Left forelimb (tissue), 1 donor: ENCODE data around the gene CTSF.
A peak's percentile ranks its signal among the peaks of the same experiment; 100 is the strongest.
"Not testable (repeated sequence)": the region's sequence is repeated elsewhere in the genome, so short reads cannot be mapped to it uniquely, and the experiment has no call there.

Experiments used
- DNase-seq: peaks from one replicate; pipeline ENCODE4 v3.0.0-alpha.2; 2018; ENCODE audit warnings: low spot score

CTSF gene

GRCh38 chr11:66559142-66559865, 9.1 kb downstream of the CTSF start:
- peak; percentile 63 for DNase-seq

DNA sequence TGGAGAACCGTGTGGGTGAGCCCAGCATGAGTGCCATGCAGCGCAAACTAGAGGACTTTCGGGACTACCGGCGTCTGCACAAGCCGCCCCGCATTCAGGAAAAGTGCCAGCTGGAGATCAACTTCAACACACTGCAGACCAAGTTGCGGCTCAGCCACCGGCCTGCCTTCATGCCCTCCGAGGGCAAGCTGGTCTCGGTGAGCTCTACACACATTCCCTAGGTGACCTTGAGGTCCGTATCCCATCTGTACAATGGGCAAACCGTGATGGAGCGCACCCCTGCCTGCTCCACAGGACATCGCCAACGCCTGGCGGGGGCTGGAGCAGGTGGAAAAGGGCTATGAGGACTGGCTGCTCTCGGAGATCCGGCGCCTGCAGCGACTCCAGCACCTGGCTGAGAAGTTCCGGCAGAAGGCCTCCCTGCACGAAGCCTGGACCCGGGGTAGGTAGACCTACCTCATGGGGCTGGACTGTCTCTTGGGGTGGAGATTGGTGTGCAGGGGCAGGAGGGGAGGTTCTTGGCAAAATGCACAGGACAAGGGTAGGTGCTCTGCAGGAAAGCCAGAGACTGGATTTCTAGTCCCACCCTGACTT, 10.6 kb downstream of the CTSF start:
- no peak for DNase-seq

DNA sequence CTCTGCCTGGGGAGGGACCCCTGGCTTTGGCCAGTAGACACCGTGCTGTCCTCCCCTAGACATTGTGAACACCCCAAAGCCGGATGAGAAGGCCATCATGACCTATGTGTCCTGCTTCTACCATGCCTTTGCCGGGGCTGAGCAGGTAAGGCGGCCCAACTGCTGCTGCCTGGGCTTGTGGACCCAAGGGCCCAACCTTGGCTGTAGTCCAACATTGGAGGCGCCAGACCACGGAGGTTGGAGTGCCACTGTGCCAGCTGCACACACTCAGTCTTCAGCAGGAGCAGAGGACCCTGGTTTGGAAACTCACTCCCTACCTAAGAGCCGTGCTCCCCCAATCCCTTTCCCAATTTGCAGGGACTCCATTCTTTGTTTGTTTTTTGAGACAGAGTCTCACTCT, 12.3 kb downstream of the CTSF start:
- DNase-seq, result no peak

DNA sequence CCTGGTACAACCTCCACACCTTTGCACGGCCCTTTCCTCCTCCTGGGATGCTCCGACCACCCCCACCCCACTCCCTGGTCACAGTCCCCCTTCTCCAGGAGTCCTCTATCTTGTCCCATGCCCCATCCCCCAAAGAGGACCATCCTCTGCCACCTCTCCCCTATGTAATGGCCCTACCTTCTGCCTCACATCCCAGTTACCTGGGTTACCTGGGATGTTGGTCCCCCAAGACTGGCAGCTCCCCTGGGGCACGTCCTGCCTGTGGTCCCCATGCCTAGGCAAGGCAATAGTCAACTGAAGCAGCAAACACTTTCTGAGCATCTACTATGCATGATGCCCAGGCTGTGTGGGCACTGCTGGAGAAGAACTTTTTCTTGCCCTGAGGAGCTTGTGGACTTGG, 13.0 kb downstream of the CTSF start:
- no peak for DNase-seq

DNA sequence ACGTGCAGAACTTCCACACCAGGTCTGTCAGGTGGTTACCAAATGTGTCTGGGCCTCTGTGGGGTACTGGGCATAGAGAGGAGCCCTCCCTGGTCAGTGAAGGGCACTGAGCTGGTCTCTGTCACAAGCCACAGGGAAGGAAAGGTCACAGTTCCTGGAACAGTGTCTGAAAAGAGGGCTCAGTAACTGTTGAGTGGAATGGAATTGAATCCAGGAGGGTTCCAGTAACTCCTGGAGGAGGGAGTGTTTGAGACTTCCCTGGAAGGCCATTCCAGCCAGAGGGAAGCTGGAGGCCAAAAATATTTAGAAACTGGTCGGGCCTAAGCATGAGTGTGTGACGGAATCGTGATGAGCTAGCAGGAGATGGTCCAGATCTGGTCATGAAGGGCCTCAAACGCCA, 13.8 kb downstream of the CTSF start:
- no peak for DNase-seq

GRCh38 chr11:66550887-66551286, 17.5 kb downstream of the CTSF start:
- DNase-seq, result no peak

DNA sequence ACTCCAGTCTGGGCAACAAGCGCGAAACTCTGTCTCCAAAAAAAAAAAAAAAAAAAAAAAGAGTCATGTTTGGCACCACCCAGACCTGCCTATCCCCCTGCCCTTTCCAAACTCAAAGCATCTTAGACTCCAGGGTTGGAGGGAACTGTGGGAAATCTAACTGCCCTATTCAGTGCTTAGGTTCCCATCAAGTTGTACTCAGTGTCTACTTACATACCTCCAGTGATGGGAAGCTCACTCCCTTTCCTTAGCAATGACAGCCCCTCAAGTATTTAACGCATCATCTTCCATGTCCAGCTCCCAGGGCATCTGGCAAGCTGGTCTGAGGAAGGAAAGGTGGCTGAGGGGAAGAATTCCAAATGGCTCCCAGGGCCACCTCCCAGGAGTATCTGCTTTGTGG, 18.7 kb downstream of the CTSF start:
- DNase-seq, result no peak

DNA sequence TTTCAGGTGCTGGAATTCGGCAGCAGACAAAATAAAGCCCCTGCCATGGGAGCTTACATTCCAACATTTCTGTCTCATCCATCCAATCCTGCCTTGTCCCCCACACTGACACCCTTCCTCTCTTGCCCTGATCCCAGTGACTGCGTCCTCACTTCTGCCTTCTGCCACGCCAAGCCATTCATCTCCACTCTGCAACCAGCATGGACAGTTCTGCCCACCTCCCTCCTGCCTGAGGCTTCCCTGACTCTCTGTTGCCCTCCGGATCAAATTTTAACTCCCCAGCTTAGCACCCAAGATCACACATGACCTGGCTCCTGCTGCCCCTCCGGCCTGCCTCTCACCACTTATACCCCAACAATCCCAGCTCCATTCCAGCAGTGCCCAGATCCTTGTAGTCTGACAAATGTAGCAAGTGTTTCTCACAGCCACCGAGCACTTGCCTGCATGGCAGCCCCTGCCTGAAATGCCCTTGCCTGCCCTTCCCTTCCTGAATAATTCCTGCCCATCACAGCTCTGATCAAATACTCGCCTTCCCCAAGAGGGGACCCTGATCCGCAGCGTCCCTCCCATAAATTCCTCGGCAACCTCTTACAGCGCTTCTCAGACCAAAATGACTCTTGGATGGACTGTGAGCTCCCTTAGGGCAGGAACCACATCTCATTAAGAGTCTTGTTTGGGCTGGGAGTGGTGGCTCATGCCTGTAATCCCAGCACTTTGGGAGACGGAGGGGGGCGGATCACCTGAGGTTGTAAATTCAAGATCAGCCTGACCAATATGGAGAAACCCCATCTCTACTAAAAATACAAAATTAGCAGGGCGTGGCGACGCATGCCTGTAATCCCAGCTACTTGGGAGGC, 19.4 kb downstream of the CTSF start:
- no peak for DNase-seq

DNA sequence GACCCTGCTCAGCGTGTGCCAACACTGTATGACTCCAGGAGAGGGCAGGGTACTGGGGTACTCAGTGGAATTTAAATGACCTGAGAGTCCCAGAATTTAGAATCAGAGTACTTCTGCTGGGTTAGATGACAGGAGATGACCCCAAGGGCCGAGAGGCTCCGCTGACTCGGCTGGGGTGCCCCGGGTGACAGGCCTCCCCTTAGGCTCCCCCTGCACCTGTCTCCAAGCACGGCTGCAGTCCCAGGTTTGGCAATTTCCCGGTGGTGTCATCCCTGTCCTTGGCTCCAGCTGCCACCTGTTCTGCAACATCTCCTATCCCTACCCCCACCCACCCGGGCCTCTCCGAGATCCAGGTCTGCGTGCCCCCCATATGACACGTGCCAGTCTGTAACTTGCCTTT, 20.4 kb downstream of the CTSF start:
- DNase-seq, result no peak

DNA sequence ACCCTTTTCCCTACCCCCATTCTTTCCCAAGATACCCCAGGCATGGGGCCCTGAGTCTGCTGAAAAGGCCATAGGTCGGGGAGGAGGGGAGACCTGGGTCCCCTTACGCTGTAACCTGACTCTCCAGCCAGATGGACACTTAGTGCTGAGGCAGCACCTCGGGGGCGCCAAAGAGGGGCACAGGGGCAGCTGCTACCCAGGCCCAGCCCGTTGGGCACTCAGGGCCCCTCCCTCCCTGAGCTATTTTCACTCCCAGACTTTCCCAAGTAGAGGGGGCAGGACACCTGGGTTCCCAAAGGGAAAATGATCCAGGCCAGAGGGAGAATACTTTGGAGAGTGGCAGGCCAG, 20.8 kb downstream of the CTSF start:
- DNase-seq, result no peak

DNA sequence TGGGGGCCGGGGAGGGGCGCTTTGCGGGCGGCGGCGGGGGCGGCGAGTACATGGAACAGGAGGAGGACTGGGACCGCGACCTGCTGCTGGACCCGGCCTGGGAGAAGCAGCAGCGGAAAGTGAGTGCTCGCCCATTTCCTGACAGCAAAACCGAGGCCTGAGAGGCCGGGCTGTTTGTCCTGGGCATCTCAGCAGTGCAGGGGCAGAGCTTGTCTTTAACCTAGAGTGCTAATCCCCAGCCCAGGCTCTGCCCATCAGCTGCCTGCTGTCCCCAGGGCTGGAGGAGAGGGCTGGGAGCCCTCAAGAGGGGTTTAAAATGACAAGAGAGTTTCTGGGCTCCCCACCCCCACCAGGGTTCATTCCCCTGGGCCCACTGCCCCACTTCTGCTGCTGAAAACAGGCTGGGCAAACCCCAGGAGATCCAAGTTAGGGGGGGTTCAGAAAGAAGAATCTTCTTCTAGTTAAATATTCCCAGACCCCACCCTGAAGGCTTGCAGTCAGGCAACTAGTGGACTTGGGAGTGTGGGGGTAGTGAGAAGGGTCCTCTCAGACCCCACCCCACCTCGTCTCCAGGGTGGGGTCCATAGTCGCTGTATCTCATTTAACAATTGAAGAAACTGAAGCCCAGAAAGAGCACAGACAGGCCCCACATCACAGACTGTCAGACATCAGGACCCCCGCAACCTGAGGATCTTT, 21.3 kb downstream of the CTSF start:
- no peak for DNase-seq

GRCh38 chr11:66546368-66546965, 21.9 kb downstream of the CTSF start, which contains the start of gene ACTN3:
Gene ACTN3, plus strand, starts transcription at chr11:66546903. Its CDS starts 35 bp downstream, at chr11:66546938.
- DNase-seq, result no peak

DNA sequence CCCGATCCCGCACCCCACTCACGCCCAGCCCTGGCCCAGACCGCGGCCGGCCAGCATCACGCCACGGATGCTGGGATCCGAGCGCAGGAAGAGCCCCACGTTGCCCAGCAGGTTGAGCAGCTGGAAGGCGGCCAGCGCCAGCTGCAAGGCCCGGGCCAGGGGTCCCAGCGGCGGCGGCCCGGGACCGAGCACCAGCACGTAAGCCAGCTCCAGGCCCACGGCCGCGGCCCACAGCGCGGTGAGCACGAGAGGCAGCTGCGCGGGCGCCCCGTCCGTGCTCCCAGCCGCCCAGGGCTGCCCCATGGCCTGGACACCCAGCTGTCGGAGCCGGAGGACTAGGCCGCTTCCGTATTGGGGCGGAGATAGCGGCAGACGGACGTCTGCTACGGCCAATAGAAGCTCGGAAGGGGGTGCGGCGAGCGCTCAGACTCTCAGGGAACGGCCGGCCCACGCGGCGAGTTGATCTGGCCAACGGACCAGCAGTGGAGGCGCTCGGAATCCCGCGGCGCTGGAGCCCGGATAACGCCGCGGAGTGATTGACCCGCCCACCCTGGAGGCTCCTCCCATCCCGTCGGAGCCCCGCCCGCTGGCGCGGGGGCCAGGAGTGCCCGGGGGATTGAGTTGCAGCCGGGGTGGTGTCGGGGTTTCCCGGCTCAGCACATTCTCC, 22.6 kb downstream of the CTSF start, which contains the start of gene ZDHHC24:
Gene ZDHHC24, minus strand, starts transcription at position 348 of the 667 bp plus-strand sequence. Its CDS starts 45 bp downstream, at position 303.
- peak; percentile 94 for DNase-seq

DNA sequence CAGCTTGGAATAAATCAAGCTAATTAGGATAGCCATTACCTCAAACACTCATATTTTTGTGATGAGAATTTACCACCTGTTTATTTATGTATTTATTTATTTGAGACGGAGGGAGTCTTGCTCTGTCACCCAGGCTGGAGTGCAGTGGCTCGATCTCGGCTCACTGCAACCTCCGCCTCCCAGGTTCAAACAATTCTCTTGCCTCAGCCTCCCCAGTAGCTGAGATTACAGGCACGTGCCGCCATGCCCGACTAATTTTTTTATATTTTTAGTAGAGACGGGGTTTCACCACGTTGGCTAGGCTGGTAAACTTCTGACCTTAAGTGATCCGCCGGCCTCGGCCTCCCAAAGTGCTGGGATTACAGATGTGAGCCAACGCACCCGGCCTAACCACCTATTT, 23.5 kb downstream of the CTSF start:
- DNase-seq, result not testable (repeated sequence)

GRCh38 chr11:66543263-66544107, 24.9 kb downstream of the CTSF start:
- no peak for DNase-seq

- no peak for DNase-seq
Observed at GRCh38 chr11:66542362-66542761, 26.0 kb downstream of the CTSF start.

- DNase-seq, result no peak
Observed at GRCh38 chr11:66541892-66542291, 26.5 kb downstream of the CTSF start.

DNA sequence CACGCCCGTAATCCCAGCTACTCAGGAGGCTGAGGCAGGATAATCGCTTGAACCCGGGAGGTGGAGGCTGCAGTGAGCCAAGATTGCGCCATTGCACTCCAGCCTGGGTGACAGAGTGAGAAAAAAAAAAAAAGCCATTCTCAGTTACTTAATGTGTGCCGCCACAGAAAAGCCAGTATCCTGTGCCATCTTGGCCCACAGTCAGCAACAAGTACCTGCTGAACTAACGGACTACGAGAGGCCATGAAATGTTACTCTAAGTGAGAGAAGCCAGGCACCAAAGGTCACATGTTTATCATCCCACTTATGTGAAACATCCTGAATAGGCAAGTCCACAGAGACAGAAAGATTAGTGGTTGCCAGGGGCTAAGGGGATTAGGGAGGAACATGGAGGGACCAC, 27.8 kb downstream of the CTSF start:
- not testable (repeated sequence) for DNase-seq

- peak; percentile 57 for DNase-seq
Observed at GRCh38 chr11:66539870-66540213, 28.6 kb downstream of the CTSF start.

- peak; percentile 56 for DNase-seq
Observed at GRCh38 chr11:66539170-66539869, 29.1 kb downstream of the CTSF start.
